B cell (primary cell): ENCODE data around the gene TRPC6.

Experiments
- CTCF ChIP-seq: fragments of 200-600 bp; IDR thresholded peaks from one replicate; pipeline ENCODE4 v1.8.0; 2022; ENCODE audit warnings: antibody characterized with exemption, mild to moderate bottlenecking
- EZH2 ChIP-seq: IDR thresholded peaks from 2 replicates; pipeline ENCODE4 v1.6.1; 2012; ENCODE audit warnings: borderline replicate concordance, low read depth, mild to moderate bottlenecking, moderate library complexity, low read length; ENCODE audit not compliant: insufficient read depth, poor library complexity, severe bottlenecking

- TF ChIP-seq CTCF (no peak), EZH2 (no peak)
These were observed 28.4 kb downstream of the TRPC6 start for GRCh38 chr11:101555366-101555765.
